Osteocyte (in vitro differentiated cells): ENCODE measurements around the gene MYL6. TPM values are rescaled to one million over a fixed set of nuclear protein-coding genes. Genes with fewer than 3 reads are reported as not detected.

Experiments
- DNase-seq: peaks from one replicate; pipeline ENCODE4 v3.0.0; 2021; ENCODE audit warnings: mixed read lengths; ENCODE audit not compliant: unreplicated experiment; ENCODE audit errors: extremely low spot score
- H3K27ac Mint-ChIP-seq: one replicate; pipeline ENCODE4 v1.8.0; 2021; ENCODE audit warnings: mild to moderate bottlenecking, mixed read lengths; ENCODE audit not compliant: unreplicated experiment
- H3K27me3 Mint-ChIP-seq: one replicate; pipeline ENCODE4 v1.8.0; 2021; ENCODE audit warnings: mixed read lengths; ENCODE audit not compliant: unreplicated experiment
- H3K36me3 Mint-ChIP-seq: one replicate; pipeline ENCODE4 v1.8.0; 2021; ENCODE audit warnings: mixed read lengths; ENCODE audit not compliant: unreplicated experiment
- H3K4me1 Mint-ChIP-seq: one replicate; pipeline ENCODE4 v1.8.0; 2021; ENCODE audit warnings: mixed read lengths; ENCODE audit not compliant: unreplicated experiment
- H3K4me3 Mint-ChIP-seq: one replicate; pipeline ENCODE4 v1.8.0; 2021; ENCODE audit warnings: mild to moderate bottlenecking, moderate library complexity, mixed read lengths; ENCODE audit not compliant: unreplicated experiment
- H3K9me3 Mint-ChIP-seq: one replicate; pipeline ENCODE4 v1.8.0; 2021; ENCODE audit warnings: mixed read lengths; ENCODE audit not compliant: unreplicated experiment
- total RNA-seq: library from RNA; stranded (reverse); gene quantifications from 2 replicates; pipeline ENCODE4 v1.2.1, GENCODE V29; 2021
- TF ChIP-seq, protein P1 (sequence below): fragments of 200-600 bp; sonication (generic); IDR thresholded peaks from 2 replicates; pipeline ENCODE4 v1.5.0; 2021; ENCODE audit warnings: antibody characterized with exemption, mild to moderate bottlenecking, moderate library complexity

The MYL6 gene
- total RNA-seq, 1 donor from 2014 or later = 1,549 TPM

DNA sequence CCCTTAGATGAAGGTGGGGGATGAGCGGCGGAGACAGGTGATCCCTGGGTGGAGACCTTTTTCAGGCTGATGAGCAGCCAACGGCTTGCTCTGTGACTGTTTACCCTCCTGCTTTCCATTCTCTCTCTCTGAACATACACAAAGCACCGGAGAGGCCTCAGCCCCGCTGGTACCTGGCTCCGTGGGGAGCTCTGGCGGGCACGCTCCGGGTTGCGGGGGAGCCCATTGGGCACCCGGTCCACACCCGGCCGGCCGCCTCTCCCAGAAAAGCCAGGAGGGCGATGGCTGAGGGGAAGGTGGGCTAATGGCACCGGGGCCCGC, 30.6 kb downstream of the MYL6 start:
- Mint-ChIP-seq H3K36me3 (peaks cover 24% of the 10 kb centered on the region), H3K27me3 (no peaks in the 10 kb centered on the region), H3K4me1 (peaks cover 36% of the 10 kb centered on the region), H3K9me3 (no peaks in the 10 kb centered on the region), H3K27ac (peak overlapping the region; percentile 87), H3K4me3 (peak overlapping the region; percentile 81)
- TF ChIP-seq, protein P1, sequence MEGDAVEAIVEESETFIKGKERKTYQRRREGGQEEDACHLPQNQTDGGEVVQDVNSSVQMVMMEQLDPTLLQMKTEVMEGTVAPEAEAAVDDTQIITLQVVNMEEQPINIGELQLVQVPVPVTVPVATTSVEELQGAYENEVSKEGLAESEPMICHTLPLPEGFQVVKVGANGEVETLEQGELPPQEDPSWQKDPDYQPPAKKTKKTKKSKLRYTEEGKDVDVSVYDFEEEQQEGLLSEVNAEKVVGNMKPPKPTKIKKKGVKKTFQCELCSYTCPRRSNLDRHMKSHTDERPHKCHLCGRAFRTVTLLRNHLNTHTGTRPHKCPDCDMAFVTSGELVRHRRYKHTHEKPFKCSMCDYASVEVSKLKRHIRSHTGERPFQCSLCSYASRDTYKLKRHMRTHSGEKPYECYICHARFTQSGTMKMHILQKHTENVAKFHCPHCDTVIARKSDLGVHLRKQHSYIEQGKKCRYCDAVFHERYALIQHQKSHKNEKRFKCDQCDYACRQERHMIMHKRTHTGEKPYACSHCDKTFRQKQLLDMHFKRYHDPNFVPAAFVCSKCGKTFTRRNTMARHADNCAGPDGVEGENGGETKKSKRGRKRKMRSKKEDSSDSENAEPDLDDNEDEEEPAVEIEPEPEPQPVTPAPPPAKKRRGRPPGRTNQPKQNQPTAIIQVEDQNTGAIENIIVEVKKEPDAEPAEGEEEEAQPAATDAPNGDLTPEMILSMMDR = no peak
- DNase-seq = no peak

DNA sequence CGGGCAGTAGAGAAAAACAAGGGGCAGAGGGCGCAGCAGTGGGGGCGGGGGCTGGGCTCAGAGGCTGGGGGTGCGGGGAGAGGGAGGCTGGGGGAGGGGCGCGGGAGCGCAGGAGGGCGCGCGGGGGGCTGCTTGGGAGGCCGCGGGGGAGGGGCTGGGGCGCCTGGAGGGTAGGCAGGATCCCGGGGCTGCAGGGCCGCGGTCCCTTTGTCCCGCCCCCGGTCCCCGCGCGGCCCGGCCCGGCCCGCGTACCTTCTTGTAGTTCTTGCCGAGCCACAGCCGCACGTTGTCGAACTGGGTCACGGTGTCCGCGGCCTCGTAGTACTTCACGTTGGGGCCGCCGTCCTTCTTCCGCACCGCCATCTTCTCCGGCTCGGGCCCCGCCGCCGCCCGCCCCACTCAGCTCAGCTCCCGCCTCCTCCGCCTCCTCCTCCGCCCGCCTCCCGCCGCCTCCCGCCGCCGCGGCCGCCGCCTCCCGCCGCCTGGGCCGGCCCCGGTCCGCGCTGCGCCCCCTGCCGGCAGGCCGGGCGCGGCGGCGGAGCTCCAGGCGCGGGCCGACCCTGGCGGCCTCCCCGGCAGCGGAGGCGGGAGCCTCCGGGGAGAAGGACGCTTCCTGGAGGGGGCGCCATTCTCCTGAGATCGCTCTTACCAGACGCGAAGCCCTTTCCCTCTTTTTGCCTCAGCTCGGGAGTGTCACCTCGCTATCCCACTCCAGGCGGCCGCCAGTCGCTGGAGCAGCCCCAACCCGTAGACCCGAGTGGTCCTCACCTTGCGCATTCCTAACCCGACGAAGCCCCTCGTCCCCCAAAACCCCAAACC, 31.1 kb downstream of the MYL6 start, which contains the start of gene SMARCC2:
Gene SMARCC2 (minus strand): TSS at position 385 of the 819 bp plus-strand sequence. CDS start 22 bp downstream, at position 363.
- no peaks in the 10 kb centered on the region for H3K27me3 Mint-ChIP-seq
- H3K27ac Mint-ChIP-seq = peak within 1 kb of the TSS; percentile 100
- TF ChIP-seq, protein P1 = peak; percentile 79
- peaks cover 18% of the 10 kb centered on the region for H3K36me3 Mint-ChIP-seq
- peak within 1 kb of the TSS; percentile 98 for H3K4me3 Mint-ChIP-seq
- H3K4me1 Mint-ChIP-seq = peaks cover 38% of the 10 kb centered on the region
- DNase-seq = peak; percentile 96
- H3K9me3 Mint-ChIP-seq = no peaks in the 10 kb centered on the region

DNA sequence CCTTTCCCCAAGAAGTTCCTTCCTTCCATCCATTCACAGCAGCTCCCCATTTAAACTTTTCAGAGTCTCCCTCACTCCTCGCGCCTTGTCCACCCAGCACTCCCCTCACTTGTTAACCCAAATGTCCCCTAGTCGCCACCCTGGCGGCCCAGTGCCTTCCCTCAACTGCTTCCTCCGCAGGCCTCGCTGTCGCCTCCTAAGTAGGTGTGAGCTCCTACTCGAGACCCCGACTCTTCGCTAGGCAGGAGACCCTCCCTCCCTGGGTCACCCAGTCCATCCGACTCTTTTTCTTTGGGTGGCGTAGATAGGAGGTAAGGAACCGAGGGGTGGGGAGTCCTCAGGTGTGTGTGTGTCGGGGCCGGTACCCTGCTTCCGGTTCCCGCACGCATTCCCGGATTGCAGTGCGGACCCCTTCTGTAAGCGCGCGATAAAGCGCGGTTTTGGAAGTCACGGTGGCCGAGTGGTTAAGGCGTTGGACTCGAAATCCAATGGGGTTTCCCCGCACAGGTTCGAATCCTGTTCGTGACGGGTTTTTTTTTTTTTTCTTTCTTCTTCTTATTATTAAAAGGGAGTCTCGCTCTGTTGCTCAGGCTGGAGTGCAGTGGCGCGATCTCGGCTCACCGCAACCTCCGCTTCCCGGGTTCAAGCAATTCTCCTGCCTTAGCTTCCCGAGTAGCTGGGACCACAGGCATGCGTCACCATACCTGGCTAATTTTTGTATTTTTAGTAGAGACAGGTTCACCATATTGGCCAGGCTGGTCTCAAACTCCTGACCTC, 31.9 kb downstream of the MYL6 start:
- Mint-ChIP-seq H3K4me3 (peak overlapping the region; percentile 98), H3K27ac (peak overlapping the region; percentile 100), H3K4me1 (peaks cover 38% of the 10 kb centered on the region), H3K27me3 (no peaks in the 10 kb centered on the region), H3K36me3 (peaks cover 12% of the 10 kb centered on the region), H3K9me3 (no peaks in the 10 kb centered on the region)
- DNase-seq = peak; percentile 96
- TF ChIP-seq, protein P1 = peak; percentile 16

- Mint-ChIP-seq H3K27ac (peak overlapping the region; percentile 100), H3K36me3 (peaks cover 11% of the 10 kb centered on the region), H3K9me3 (no peaks in the 10 kb centered on the region), H3K4me1 (peaks cover 38% of the 10 kb centered on the region), H3K4me3 (peak overlapping the region; percentile 98), H3K27me3 (no peaks in the 10 kb centered on the region)
- no peak for DNase-seq
- TF ChIP-seq, protein P1 = no peak
Measured at GRCh38 chr12:56190695-56191155, 32.6 kb downstream of the MYL6 start.

GRCh38 chr12:56192582-56192981, 34.4 kb downstream of the MYL6 start:
- H3K36me3 Mint-ChIP-seq = peaks cover 2% of the 10 kb centered on the region
- DNase-seq = no peak

More at GRCh38 chr12:56192582-56192981, 34.4 kb downstream of the MYL6 start:
- no peaks in the 10 kb centered on the region for H3K27me3 Mint-ChIP-seq
- no peaks in the 10 kb centered on the region for H3K9me3 Mint-ChIP-seq
- no peak overlapping the region for H3K4me3 Mint-ChIP-seq
- TF ChIP-seq, protein P1 = no peak
- H3K27ac Mint-ChIP-seq = peak overlapping the region; percentile 83
- H3K4me1 Mint-ChIP-seq = peaks cover 41% of the 10 kb centered on the region
